ENCODE data around the gene ANKRD34A. TPM values are rescaled to one million over a fixed set of nuclear protein-coding genes. Genes with fewer than 3 reads are reported as not detected.

The ANKRD34A gene
- total RNA-seq, 1 donor from 2014 or later: 5.2 TPM

- no peak for DNase-seq
- peaks cover 2% of the 10 kb centered on the region for H3K36me3 Mint-ChIP-seq (ENCODE audit: low read depth)
- H3K4me1 Mint-ChIP-seq: peaks cover 39% of the 10 kb centered on the region
- H3K27ac Mint-ChIP-seq: peak overlapping the region; percentile 88
- intact Hi-C loops (cut with micrococcal nuclease): no loop called here
- no peaks in the 10 kb centered on the region for H3K27me3 Mint-ChIP-seq
- H3K4me3 Mint-ChIP-seq: peak overlapping the region; percentile 63
- no peaks in the 10 kb centered on the region for H3K9me3 Mint-ChIP-seq
Observed at GRCh38 chr1:145985129-145985501, 20.7 kb upstream of the ANKRD34A start.

- Mint-ChIP-seq H3K27me3 (no peaks in the 10 kb centered on the region), H3K36me3 (ENCODE audit: low read depth) (peaks cover 2% of the 10 kb centered on the region), H3K4me1 (peaks cover 39% of the 10 kb centered on the region), H3K4me3 (peak overlapping the region; percentile 63), H3K27ac (peak overlapping the region; percentile 88), H3K9me3 (no peaks in the 10 kb centered on the region)
- intact Hi-C loops (cut with micrococcal nuclease): no loop called here
- DNase-seq: no peak
Observed at GRCh38 chr1:145983960-145984830, 19.8 kb upstream of the ANKRD34A start.

GRCh38 chr1:145983206-145983675 is 18.9 kb upstream of the ANKRD34A start:
- Mint-ChIP-seq H3K27ac (peak overlapping the region; percentile 58), H3K4me3 (no peak overlapping the region), H3K4me1 (peaks cover 33% of the 10 kb centered on the region), H3K9me3 (no peaks in the 10 kb centered on the region), H3K36me3 (ENCODE audit: low read depth) (peaks cover 2% of the 10 kb centered on the region), H3K27me3 (no peaks in the 10 kb centered on the region)
- no peak for DNase-seq
- intact Hi-C loops (cut with micrococcal nuclease): no loop called here

- peaks cover 31% of the 10 kb centered on the region for H3K4me1 Mint-ChIP-seq
- peaks cover 2% of the 10 kb centered on the region for H3K36me3 Mint-ChIP-seq (ENCODE audit: low read depth)
- H3K27me3 Mint-ChIP-seq: no peaks in the 10 kb centered on the region
- H3K27ac Mint-ChIP-seq: no peak overlapping the region
- peak overlapping the region; percentile 36 for H3K4me3 Mint-ChIP-seq
- no peak for DNase-seq
- intact Hi-C loops (cut with micrococcal nuclease): no loop called here
- H3K9me3 Mint-ChIP-seq: no peaks in the 10 kb centered on the region
Observed at GRCh38 chr1:145982010-145982723, 17.8 kb upstream of the ANKRD34A start.

- no peaks in the 10 kb centered on the region for H3K9me3 Mint-ChIP-seq
- H3K4me3 Mint-ChIP-seq: no peak overlapping the region
- H3K4me1 Mint-ChIP-seq: peaks cover 24% of the 10 kb centered on the region
- H3K27ac Mint-ChIP-seq: no peak overlapping the region
- H3K36me3 Mint-ChIP-seq (ENCODE audit: low read depth): peaks cover 2% of the 10 kb centered on the region
- intact Hi-C loops (cut with micrococcal nuclease): loop anchor here (1.0 kb wide), 1 partner anchor 16 kb away; the partner anchor contains the start of gene TXNIP
- no peaks in the 10 kb centered on the region for H3K27me3 Mint-ChIP-seq
- no peak for DNase-seq
Observed at GRCh38 chr1:145980457-145980994, 16.2 kb upstream of the ANKRD34A start.

- Mint-ChIP-seq H3K36me3 (ENCODE audit: low read depth) (peaks cover under 1% of the 10 kb centered on the region), H3K4me1 (peaks cover 18% of the 10 kb centered on the region), H3K9me3 (no peaks in the 10 kb centered on the region), H3K27ac (no peak overlapping the region), H3K4me3 (no peak overlapping the region), H3K27me3 (no peaks in the 10 kb centered on the region)
- DNase-seq: peak; percentile 81
- intact Hi-C loops (cut with micrococcal nuclease): loop anchor here (1.0 to 5.0 kb wide), 2 partner anchors 16 to 53 kb away; partner anchors contain the start of genes RBM8A and TXNIP
Observed at GRCh38 chr1:145979746-145980456, 15.5 kb upstream of the ANKRD34A start.

- DNase-seq: peak; percentile 96
- H3K27ac Mint-ChIP-seq: no peak overlapping the region
- peaks cover 12% of the 10 kb centered on the region for H3K4me1 Mint-ChIP-seq
- H3K27me3 Mint-ChIP-seq: no peaks in the 10 kb centered on the region
- intact Hi-C loops (cut with micrococcal nuclease): loop anchor here (1.0 to 5.0 kb wide), 3 partner anchors 15 to 56 kb away; partner anchors contain the start of genes ANKRD34A, POLR3GL and RBM8A
- H3K36me3 Mint-ChIP-seq (ENCODE audit: low read depth): no peaks in the 10 kb centered on the region
- no peak overlapping the region for H3K4me3 Mint-ChIP-seq
- no peaks in the 10 kb centered on the region for H3K9me3 Mint-ChIP-seq
Observed at GRCh38 chr1:145978854-145979745, 14.7 kb upstream of the ANKRD34A start.

- H3K4me1 Mint-ChIP-seq: peaks cover 10% of the 10 kb centered on the region
- H3K27me3 Mint-ChIP-seq: no peaks in the 10 kb centered on the region
- H3K27ac Mint-ChIP-seq: no peak overlapping the region
- H3K36me3 Mint-ChIP-seq (ENCODE audit: low read depth): no peaks in the 10 kb centered on the region
- H3K9me3 Mint-ChIP-seq: no peaks in the 10 kb centered on the region
- no peak overlapping the region for H3K4me3 Mint-ChIP-seq
- no peak for DNase-seq
- intact Hi-C loops (cut with micrococcal nuclease): loop anchor here (1.0 to 5.0 kb wide), 3 partner anchors 14 to 57 kb away; partner anchors contain the start of genes ANKRD34A, POLR3GL and RBM8A
Observed at GRCh38 chr1:145978471-145978853, 14.1 kb upstream of the ANKRD34A start.

GRCh38 chr1:145977486-145978470 is 13.4 kb upstream of the ANKRD34A start:
- peak; percentile 91 for DNase-seq
- no peaks in the 10 kb centered on the region for H3K36me3 Mint-ChIP-seq (ENCODE audit: low read depth)
- no peak overlapping the region for H3K4me3 Mint-ChIP-seq
- H3K9me3 Mint-ChIP-seq: no peaks in the 10 kb centered on the region
- H3K4me1 Mint-ChIP-seq: peaks cover 8% of the 10 kb centered on the region
- no peaks in the 10 kb centered on the region for H3K27me3 Mint-ChIP-seq
- intact Hi-C loops (cut with micrococcal nuclease): loop anchor here (1.0 to 5.0 kb wide), 4 partner anchors 13 to 58 kb away; partner anchors contain the start of genes ANKRD34A, POLR3GL and RBM8A
- H3K27ac Mint-ChIP-seq: no peak overlapping the region

GRCh38 chr1:145977016-145977415 is 12.6 kb upstream of the ANKRD34A start:
- Mint-ChIP-seq H3K27me3 (no peaks in the 10 kb centered on the region), H3K4me1 (peaks cover 7% of the 10 kb centered on the region), H3K4me3 (no peak overlapping the region), H3K27ac (no peak overlapping the region), H3K9me3 (no peaks in the 10 kb centered on the region), H3K36me3 (ENCODE audit: low read depth) (no peaks in the 10 kb centered on the region)
- DNase-seq: no peak
- intact Hi-C loops (cut with micrococcal nuclease): loop anchor here (1.0 to 5.0 kb wide), 2 partner anchors 30 to 50 kb away; partner anchors contain the start of gene RBM8A

- Mint-ChIP-seq H3K27ac (no peak overlapping the region), H3K4me1 (peaks cover 7% of the 10 kb centered on the region), H3K27me3 (no peaks in the 10 kb centered on the region), H3K9me3 (no peaks in the 10 kb centered on the region), H3K36me3 (ENCODE audit: low read depth) (no peaks in the 10 kb centered on the region), H3K4me3 (no peak overlapping the region)
- DNase-seq: no peak
- intact Hi-C loops (cut with micrococcal nuclease): loop anchor here (5.0 kb wide), 1 partner anchor 48 kb away; the partner anchor contains the start of gene RBM8A
Observed at GRCh38 chr1:145975216-145975615, 10.8 kb upstream of the ANKRD34A start.
